HG03520 (cell line): ENCODE measurements around the gene RAD51B.

ENCODE experiments used
- ATAC-seq: cut with Tn5 transposase; IDR thresholded peaks from one replicate; pipeline ENCODE4 v1.9.1; 2021; ENCODE audit warnings: mild to moderate bottlenecking, moderate library complexity; ENCODE audit not compliant: unreplicated experiment

The RAD51B gene

GRCh38 chr14:68682166-68683103 lies 862.9 kb downstream of the RAD51B start:
- no peak for ATAC-seq

DNA sequence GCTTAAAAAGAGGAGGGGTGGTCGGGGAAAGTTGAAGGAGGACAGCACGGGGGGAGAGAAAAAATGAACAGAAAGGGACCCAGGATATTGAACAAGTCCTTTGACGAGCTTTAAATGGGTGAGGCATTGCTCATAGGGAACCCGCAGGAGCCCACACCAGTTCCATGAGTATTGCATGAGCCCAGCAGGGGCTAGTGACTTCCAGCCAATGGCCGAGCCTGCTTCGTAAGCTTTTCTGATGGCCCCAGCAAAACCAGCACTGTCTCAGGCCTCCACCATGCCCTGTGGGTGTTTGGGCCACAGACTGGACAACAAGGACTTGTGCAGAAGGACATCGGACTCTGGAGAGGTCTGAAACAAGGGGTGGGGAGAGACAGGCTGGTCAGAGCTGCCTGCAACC lies 863.7 kb downstream of the RAD51B start:
- no peak for ATAC-seq

GRCh38 chr14:68684466-68685418 lies 865.2 kb downstream of the RAD51B start:
- ATAC-seq: no peak

DNA sequence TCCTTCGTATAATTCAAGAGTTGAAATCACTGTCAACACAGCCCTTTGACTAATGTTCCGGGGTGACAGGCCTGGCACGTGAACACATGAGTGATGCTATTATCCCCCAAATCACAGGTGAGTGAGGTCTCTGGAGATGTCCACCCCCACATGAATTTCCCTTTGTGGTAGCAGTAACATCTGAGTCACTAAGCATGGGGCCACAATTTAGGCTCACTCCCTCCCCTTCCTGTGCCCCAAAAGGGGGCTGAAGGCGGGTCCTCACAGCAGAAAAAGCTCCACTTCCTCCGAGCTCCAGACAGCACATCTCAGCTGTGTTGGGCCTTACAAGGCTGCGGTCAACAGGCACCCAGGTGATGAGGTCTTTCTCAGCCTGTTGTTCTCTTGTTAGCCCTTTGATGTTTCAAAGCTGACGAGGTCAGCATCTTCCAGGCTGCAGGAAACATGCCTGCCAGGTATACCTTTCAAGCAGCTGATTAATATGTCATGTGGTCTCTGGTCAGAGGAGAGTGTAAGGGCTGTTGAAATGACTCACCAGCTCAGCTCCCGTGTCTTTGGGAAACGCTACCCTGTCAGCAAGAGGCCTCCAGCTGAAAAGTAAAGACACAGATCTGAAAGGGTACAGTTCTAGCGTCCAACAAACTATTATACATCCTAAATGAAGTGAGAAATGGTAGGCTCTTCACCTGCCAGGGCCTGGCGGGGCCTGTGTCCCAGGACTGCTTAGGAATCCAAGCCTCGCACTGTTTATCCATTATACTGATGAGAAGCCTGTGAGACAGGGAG lies 866.0 kb downstream of the RAD51B start:
- peak; percentile 63 for ATAC-seq

GRCh38 chr14:68686205-68686465 lies 866.6 kb downstream of the RAD51B start:
- ATAC-seq: no peak

GRCh38 chr14:68686724-68687123 lies 867.1 kb downstream of the RAD51B start:
- no peak for ATAC-seq

- ATAC-seq: no peak
Observed at GRCh38 chr14:68687746-68688145, 868.2 kb downstream of the RAD51B start.

GRCh38 chr14:68688872-68689371 lies 869.3 kb downstream of the RAD51B start:
- no peak for ATAC-seq

DNA sequence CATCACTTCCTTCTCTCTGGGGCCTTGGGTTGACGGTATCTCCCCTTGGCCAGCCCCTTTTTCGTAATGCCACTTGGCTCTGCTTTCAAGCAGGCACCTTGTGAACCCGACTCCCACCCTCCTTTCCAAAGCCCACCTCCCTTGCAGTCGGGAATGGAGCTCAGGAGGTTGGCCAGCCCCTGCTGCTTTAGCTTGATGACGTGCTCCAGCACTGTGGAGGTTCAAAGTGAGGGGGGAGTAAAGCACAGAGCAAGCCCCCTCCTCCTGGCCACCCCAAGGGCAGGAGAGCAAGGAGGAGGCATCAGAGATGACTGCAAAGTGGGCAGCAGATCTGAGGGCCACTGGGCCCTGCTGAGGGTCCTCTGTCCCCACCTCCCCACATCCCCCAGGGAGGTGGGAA lies 869.9 kb downstream of the RAD51B start:
- ATAC-seq: no peak

- no peak for ATAC-seq
Observed at GRCh38 chr14:68690089-68690958, 870.7 kb downstream of the RAD51B start.

GRCh38 chr14:68691031-68691791 lies 871.6 kb downstream of the RAD51B start:
- ATAC-seq: no peak

DNA sequence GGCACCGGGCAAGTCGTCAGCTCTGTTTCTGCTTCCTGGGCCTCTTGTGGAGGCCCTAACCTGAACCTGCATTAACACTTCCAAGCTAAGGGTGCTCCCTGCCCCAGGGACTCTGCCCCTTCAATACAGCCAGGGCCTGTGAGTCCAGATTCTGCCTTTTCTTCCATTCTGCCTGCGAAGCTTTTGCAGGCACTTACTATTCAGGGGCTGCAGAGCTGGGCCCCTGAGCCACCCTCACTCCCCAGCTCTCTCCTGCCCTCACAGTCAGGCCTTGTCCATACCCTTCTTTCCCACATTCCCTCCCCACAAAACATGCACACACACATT lies 872.2 kb downstream of the RAD51B start:
- ATAC-seq: no peak

DNA sequence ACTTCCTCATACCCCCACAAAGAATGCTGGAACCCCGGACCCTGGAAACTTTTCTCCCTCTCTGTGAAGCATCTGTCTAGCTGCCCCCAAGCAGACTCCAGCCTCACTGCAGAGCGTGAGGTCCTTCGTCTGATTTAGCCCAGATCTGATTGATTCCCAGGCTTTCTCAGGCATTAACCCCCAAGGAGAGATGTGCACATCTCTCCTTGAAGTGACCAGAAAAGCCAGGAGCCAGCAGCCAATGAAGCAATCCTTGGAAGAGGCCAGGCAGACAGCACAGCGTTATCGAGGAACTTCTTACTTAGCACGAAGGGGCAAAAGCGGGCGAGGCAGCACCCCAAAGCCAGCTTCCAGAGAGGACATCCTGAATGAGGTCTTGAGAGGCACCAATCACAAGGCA lies 872.6 kb downstream of the RAD51B start:
- no peak for ATAC-seq

DNA sequence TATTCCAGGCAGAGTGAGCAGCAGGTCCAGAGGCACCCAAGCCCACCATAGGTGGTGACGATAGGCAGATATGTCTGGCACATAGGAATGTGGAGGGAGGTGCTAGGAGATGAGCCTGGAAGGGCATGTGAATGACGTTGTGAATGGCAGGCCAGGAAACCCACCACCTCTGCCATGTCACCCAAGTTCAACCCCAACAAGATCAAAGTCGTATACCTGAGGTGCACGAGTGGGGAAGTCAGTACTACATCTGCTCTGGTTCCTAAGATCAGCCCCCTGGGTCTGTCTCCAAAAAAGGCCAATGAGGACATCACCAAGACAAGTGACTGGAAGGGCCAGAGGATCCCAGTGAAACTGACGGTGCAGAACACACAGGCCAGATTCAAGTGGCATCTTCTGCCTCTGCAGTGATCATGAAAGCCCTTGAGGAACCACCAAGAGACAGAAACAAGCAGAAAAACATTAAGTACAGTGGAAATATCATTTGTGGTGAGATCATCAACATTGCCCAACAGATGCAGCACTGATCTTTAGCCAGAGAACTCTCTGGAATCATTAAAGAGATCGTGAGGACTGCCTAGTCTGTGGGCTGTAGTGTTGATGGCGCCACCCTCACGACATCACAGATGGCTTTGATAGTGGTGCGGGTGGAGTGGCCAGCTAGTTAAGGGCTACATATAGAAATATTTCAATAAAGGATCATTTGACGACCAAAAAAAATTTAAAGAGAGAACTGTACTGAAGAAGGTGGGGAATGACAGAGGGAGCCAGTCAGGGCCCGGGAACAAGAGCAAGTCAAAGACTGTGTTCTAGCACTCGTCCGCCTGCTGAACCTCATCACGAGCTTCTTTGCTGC lies 873.6 kb downstream of the RAD51B start:
- ATAC-seq: no peak

GRCh38 chr14:68693926-68694325 lies 874.3 kb downstream of the RAD51B start:
- no peak for ATAC-seq

DNA sequence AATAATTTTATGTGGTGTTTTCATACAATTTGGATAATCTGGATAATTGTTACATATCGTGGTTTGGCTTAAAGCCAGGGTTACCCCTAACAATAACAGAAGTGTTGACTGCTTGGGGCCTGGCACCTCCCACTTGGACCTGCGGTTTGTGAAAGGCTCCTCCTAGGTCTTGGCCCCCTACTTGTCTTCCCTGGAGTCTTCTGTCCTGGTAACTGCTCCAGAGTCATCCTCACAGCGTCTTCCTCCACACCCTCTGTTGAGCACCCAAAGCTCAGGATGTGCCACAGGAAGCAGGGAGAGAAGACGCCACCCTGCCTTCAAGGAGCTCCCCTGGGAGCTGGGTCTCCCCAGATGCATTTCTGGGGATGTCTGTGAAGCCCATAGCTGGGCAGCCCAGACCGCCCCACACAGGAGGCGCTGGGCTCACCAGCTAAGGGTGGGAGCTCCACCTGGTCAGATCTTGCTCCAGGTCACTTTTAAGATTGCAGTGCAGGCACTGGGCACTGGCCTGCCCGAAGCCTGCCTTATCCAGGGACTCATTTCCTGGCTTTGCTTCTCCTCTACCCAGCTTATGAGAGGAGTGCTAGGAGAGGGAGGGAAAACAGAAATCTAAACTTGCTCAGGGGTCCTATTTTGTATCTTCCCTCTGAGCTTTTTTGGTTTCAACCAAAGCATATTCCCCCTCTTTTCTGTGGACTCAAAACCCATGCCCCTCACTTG lies 875.1 kb downstream of the RAD51B start:
- ATAC-seq: no peak

DNA sequence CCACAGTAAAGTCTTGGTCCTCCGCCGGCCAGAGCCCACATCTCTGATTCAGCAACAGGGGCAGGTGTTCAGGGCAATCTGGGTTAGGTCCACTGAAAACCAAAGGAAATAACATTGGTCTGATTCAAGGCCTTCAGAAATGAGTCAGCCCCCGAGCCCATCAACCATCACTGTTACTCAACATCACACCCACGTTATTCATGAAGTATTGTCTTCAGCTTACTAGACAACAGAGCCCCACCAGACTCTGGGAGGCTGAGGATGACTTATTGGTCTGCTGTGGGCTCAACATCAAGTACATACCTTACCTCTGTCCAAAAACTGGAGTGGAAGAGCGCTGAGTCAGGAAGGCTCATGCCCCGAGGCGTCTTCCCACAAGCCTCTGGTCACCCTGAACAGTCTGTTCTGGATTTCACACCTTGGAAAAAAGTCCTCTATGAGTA lies 875.8 kb downstream of the RAD51B start:
- peak; percentile 71 for ATAC-seq

GRCh38 chr14:68695856-68696255 lies 876.3 kb downstream of the RAD51B start:
- ATAC-seq: no peak
